Gastrocnemius medialis (tissue), 4 donors: ENCODE measurements around the gene C22orf23. TPM values are rescaled to one million over a fixed set of nuclear protein-coding genes. Genes with fewer than 3 reads are reported as not detected.
"Not testable (repeated sequence)": the region's sequence is repeated elsewhere in the genome, so short reads cannot be mapped to it uniquely, and the experiment has no call there.

ENCODE experiments used
- ATAC-seq, 2 donors: fragments of 150-250 bp; one replicate each; pipeline ENCODE4 v1.9.1; 2016
- DNase-seq, 2 donors: peaks; one replicate each; pipeline ENCODE4 v3.0.0-alpha.2; 2019
- H3K27ac ChIP-seq, 4 donors: fragments of 200-600 bp; sonication (generic); 1 replicate in 1 of 4; 2 replicates in 3 of 4; pipeline ENCODE4 v1.5.1; 2016 to 2018; ENCODE audit warnings: mild to moderate bottlenecking in 2 of 4, moderate library complexity in 1 of 4
- H3K27me3 ChIP-seq, 3 donors: fragments of 200-600 bp; sonication (generic) in 2 of 3; 1 replicate in 1 of 3; 2 replicates in 2 of 3; pipeline versions ENCODE4 v1.5.1 to v1.6.0; 2016 to 2019; ENCODE audit warnings: mild to moderate bottlenecking in 1 of 3, moderate library complexity in 1 of 3
- H3K36me3 ChIP-seq, 2 donors: fragments of 200-600 bp; sonication (generic) in 1 of 2; one replicate each; pipeline ENCODE4 v1.5.1; 2017 to 2018
- H3K4me1 ChIP-seq, 2 donors: fragments of 200-600 bp; sonication (generic) in 1 of 2; one replicate each; pipeline ENCODE4 v1.5.1; 2016 to 2017; ENCODE audit warnings: mild to moderate bottlenecking in 2 of 2
- H3K4me3 ChIP-seq, 4 donors: fragments of 200-600 bp; sonication (generic) in 3 of 4; 1 replicate in 1 of 4; 2 replicates in 3 of 4; pipeline ENCODE4 v1.5.1; 2016 to 2019; ENCODE audit warnings: mild to moderate bottlenecking in 2 of 4
- H3K9me3 ChIP-seq, 3 donors: fragments of 200-600 bp; sonication (generic) in 2 of 3; 1 replicate in 1 of 3; 2 replicates in 2 of 3; pipeline ENCODE4 v1.5.1; 2016 to 2019
- CTCF ChIP-seq, 5 experiments: fragments of 450-650 bp in 3 of 5; fragments of 200-600 bp in 2 of 5; sonication (generic) in 2 of 5; IDR thresholded peaks in 4 of 5; conservative IDR thresholded peaks in 1 of 5; 1 replicate in 4 of 5; 2 replicates in 1 of 5; pipeline ENCODE4 v1.5.1; 2016 to 2019; ENCODE audit warnings: antibody characterized with exemption in 5 of 5, mild to moderate bottlenecking in 3 of 5, moderate library complexity in 3 of 5
- POLR2A ChIP-seq, 2 donors: fragments of 450-650 bp; IDR thresholded peaks; one replicate each; pipeline ENCODE4 v1.6.1; 2017; ENCODE audit warnings: antibody characterized with exemption in 2 of 2, mild to moderate bottlenecking in 2 of 2, moderate library complexity in 2 of 2
- in situ Hi-C, 4 donors: fragments of 200-750 bp; cut with MboI; loops; one replicate each; pipeline versions ENCODE4 v1.15.0 to v1.8.0; 2017; ENCODE audit warnings: low sequenced_read_pairs in 4 of 4
- intact Hi-C: fragments of 100-400 bp; cut with DNase I; formaldehyde crosslinking; loops from one replicate; pipeline ENCODE4 v1.15.1; 2023; ENCODE audit warnings: low total_unique reads
- total RNA-seq, 4 donors: library from RNA; depleted of rRNA; stranded (reverse); fragments of >200 nt; gene quantifications; one replicate each; pipeline versions ENCODE4 v1.1.0 to v1.2.3, GENCODE V29; 2016

C22orf23 gene
- total RNA-seq, 4 donors from 2014 or later: 0.20 to 1.1 (median 0.35) TPM; not detected in 1

- no peak for TF ChIP-seq POLR2A (IDR thresholded peaks at IDR 0.05)
- no peak for TF ChIP-seq CTCF (IDR thresholded peaks at IDR 0.05 in 4 of 5, conservative IDR thresholded peaks at IDR 0.05 in 1 of 5)
- no peaks in the 10 kb centered on the region for H3K27me3 ChIP-seq
- DNase-seq (no peak), ATAC-seq (no peak)
- H3K4me1 ChIP-seq: peaks cover 9 to 19% of the 10 kb centered on the region in 2 donors
- in situ Hi-C loops: loop anchor here in 2 of 4 donors (10.0 to 25.0 kb wide), 2 partner anchors 137 to 139 kb away; partner anchors contain the start of genes GALR3 (in 1 of the 2) and GCAT (in 1 of the 2)
- no peaks in the 10 kb centered on the region for H3K9me3 ChIP-seq
- intact Hi-C loops: no loop called here
- H3K27ac ChIP-seq: no peak overlapping the region
- H3K36me3 ChIP-seq: no peaks in the 10 kb centered on the region
- H3K4me3 ChIP-seq: no peak overlapping the region
Measured at GRCh38 chr22:37951305-37951704, 2.1 kb downstream of the C22orf23 start.

- in situ Hi-C loops, H3K27ac ChIP-seq, H3K36me3 ChIP-seq, ATAC-seq, H3K4me1 ChIP-seq, H3K9me3 ChIP-seq, H3K4me3 ChIP-seq, intact Hi-C loops, DNase-seq, H3K27me3 ChIP-seq: not testable (repeated sequence)
Measured at GRCh38 chr22:37947142-37947795, 6.1 kb downstream of the C22orf23 start.

GRCh38 chr22:37944423-37944822 is 9.0 kb downstream of the C22orf23 start:
- in situ Hi-C loops, intact Hi-C loops: not testable (repeated sequence)
- peaks cover 0 to 21% of the 10 kb centered on the region in 2 donors for H3K36me3 ChIP-seq

GRCh38 chr22:37943825-37944198 is 9.6 kb downstream of the C22orf23 start:
- TF ChIP-seq CTCF (IDR thresholded peaks at IDR 0.05 in 4 of 5, conservative IDR thresholded peaks at IDR 0.05 in 1 of 5) (no peak), POLR2A (IDR thresholded peaks at IDR 0.05) (no peak)
- Histone ChIP-seq H3K27me3 (no peaks in the 10 kb centered on the region), H3K36me3 (peaks cover 0 to 21% of the 10 kb centered on the region in 2 donors), H3K9me3 (no peaks in the 10 kb centered on the region), H3K4me1 (no peaks in the 10 kb centered on the region), H3K4me3 (no peak overlapping the region), H3K27ac (no peak overlapping the region)
- intact Hi-C loops: no loop called here
- in situ Hi-C loops: no loop called here
- no peak for ATAC-seq
- no peak for DNase-seq

More at GRCh38 chr22:37944423-37944822, 9.0 kb downstream of the C22orf23 start:
- not testable (repeated sequence) for H3K27ac ChIP-seq, DNase-seq, H3K27me3 ChIP-seq, H3K4me1 ChIP-seq, H3K9me3 ChIP-seq, ATAC-seq, H3K4me3 ChIP-seq

- ATAC-seq (no peak), DNase-seq (no peak)
- Histone ChIP-seq H3K36me3 (peaks cover 0 to 21% of the 10 kb centered on the region in 2 donors), H3K4me3 (no peak overlapping the region), H3K9me3 (no peaks in the 10 kb centered on the region), H3K27me3 (no peaks in the 10 kb centered on the region), H3K27ac (no peak overlapping the region), H3K4me1 (no peaks in the 10 kb centered on the region)
- in situ Hi-C loops: no loop called here
- intact Hi-C loops: no loop called here
- TF ChIP-seq CTCF (IDR thresholded peaks at IDR 0.05 in 4 of 5, conservative IDR thresholded peaks at IDR 0.05 in 1 of 5) (no peak), POLR2A (IDR thresholded peaks at IDR 0.05) (no peak)
Measured at GRCh38 chr22:37943136-37943824, 10.1 kb downstream of the C22orf23 start.
